GM12872 (cell line): Measurements from ENCODE around the gene TTYH2.

Experiments
- CTCF ChIP-seq: IDR thresholded peaks from 3 replicates; pipeline ENCODE4 v1.5.1; 2011; ENCODE audit warnings: low read depth, mild to moderate bottlenecking, low read length, moderate library complexity; ENCODE audit not compliant: insufficient read depth

The TTYH2 gene

GRCh38 chr17:74241431-74241830 is 28.1 kb downstream of the TTYH2 start:
- no peak for TF ChIP-seq CTCF

GRCh38 chr17:74241847-74242246 is 28.5 kb downstream of the TTYH2 start:
- no peak for TF ChIP-seq CTCF

GRCh38 chr17:74243013-74243755 is 29.8 kb downstream of the TTYH2 start:
- no peak for TF ChIP-seq CTCF

- TF ChIP-seq CTCF = no peak
Observed at GRCh38 chr17:74244128-74244527, 30.8 kb downstream of the TTYH2 start.

GRCh38 chr17:74244548-74244947 is 31.2 kb downstream of the TTYH2 start:
- no peak for TF ChIP-seq CTCF

- no peak for TF ChIP-seq CTCF
Observed at GRCh38 chr17:74245145-74245831, 31.9 kb downstream of the TTYH2 start.

GRCh38 chr17:74245871-74246270 is 32.5 kb downstream of the TTYH2 start:
- no peak for TF ChIP-seq CTCF
